GM12878 (cell line): ENCODE data around the gene ZNF771. TPM values are rescaled to one million over a fixed set of nuclear protein-coding genes. Genes with fewer than 3 reads are reported as not detected.

Experiments
- BACH1 ChIP-seq: fragments of 450-650 bp; IDR thresholded peaks from 2 replicates; pipeline ENCODE4 v1.6.1; 2017; ENCODE audit warnings: mild to moderate bottlenecking, borderline replicate concordance
- CBX5 ChIP-seq: sonication (generic); IDR thresholded peaks from 2 replicates; pipeline ENCODE4 v1.6.1; 2016; ENCODE audit warnings: low read depth, moderate library complexity, mild to moderate bottlenecking, inconsistent platforms
- CHD1 ChIP-seq: IDR thresholded peaks from 2 replicates; pipeline ENCODE4 v1.6.1; 2012; ENCODE audit warnings: low read depth, low read length, improper control_type of control experiment
- CREB1 ChIP-seq: IDR thresholded peaks from 2 replicates; pipeline ENCODE4 v1.6.1; 2012; ENCODE audit warnings: low read depth, mild to moderate bottlenecking, inconsistent platforms
- ETV6 ChIP-seq, 2 experiments: fragments of 450-650 bp in 1 of 2; IDR thresholded peaks in 1 of 2; conservative IDR thresholded peaks in 1 of 2; 2 replicates each; pipeline ENCODE4 v1.6.1; 2014; ENCODE audit warnings: antibody characterized with exemption in 1 of 2, borderline replicate concordance in 1 of 2, low read depth in 1 of 2, mild to moderate bottlenecking in 1 of 2, moderate library complexity in 1 of 2
- EZH2 ChIP-seq: IDR thresholded peaks from 2 replicates; pipeline ENCODE4 v1.6.1; 2012; ENCODE audit warnings: low read depth, mild to moderate bottlenecking, control low read depth, inconsistent platforms, low read length, borderline replicate concordance; ENCODE audit not compliant: control insufficient read depth
- GABPA ChIP-seq: IDR thresholded peaks from 2 replicates; pipeline ENCODE4 v1.6.1; 2014; ENCODE audit warnings: antibody characterized with exemption, low read depth, mild to moderate bottlenecking, inconsistent platforms
- IRF4 ChIP-seq: IDR thresholded peaks from 2 replicates; pipeline ENCODE4 v1.6.1; 2011; ENCODE audit warnings: low read depth, low read length
- NBN ChIP-seq: fragments of 450-650 bp; IDR thresholded peaks from 2 replicates; pipeline ENCODE4 v1.6.1; 2016
- POLR2AphosphoS2 ChIP-seq: IDR thresholded peaks from 2 replicates; pipeline ENCODE4 v1.6.1; 2011; ENCODE audit warnings: low read depth, mild to moderate bottlenecking, low read length, improper control_type of control experiment, moderate library complexity
- RBBP5 ChIP-seq: fragments of 200-600 bp; sonication (generic); conservative IDR thresholded peaks from 2 replicates; pipeline ENCODE4 v1.6.1; 2016
- SUPT20H ChIP-seq: IDR thresholded peaks from 2 replicates; pipeline ENCODE4 v1.6.1; 2011; ENCODE audit warnings: low read depth, mild to moderate bottlenecking, low read length, moderate library complexity, borderline replicate concordance; ENCODE audit not compliant: control insufficient read depth
- SUZ12 ChIP-seq: fragments of 200-600 bp; sonication (generic); IDR thresholded peaks from one replicate; pipeline ENCODE4 v1.6.1; 2018; ENCODE audit warnings: antibody characterized with exemption, mild to moderate bottlenecking; ENCODE audit not compliant: unreplicated experiment
- TAF1 ChIP-seq: IDR thresholded peaks from 2 replicates; pipeline ENCODE4 v1.6.1; 2011; ENCODE audit warnings: mild to moderate bottlenecking, low read depth, low read length, borderline replicate concordance
- TARDBP ChIP-seq: IDR thresholded peaks from 2 replicates; pipeline ENCODE4 v1.6.1; 2016; ENCODE audit warnings: borderline replicate concordance
- ZBED1 ChIP-seq: IDR thresholded peaks from 2 replicates; pipeline ENCODE4 v1.6.1; 2016; ENCODE audit warnings: borderline replicate concordance
- ZNF24 ChIP-seq: fragments of 450-650 bp; IDR thresholded peaks from 2 replicates; pipeline ENCODE4 v1.6.1; 2017; ENCODE audit warnings: antibody characterized with exemption, mild to moderate bottlenecking
- polyA plus RNA-seq, 11 experiments: library from polyadenylated mRNA; depleted of rRNA in 4 of 11; unstranded in 6 of 11; stranded (reverse) in 5 of 11; fragments of >200 nt; fragmentation: Nextera tagmentation in 4 of 11; fragmentation: Illumina TruSeq in 1 of 11; extraction: Ambion mirVana in 4 of 11; extraction: Trizol in 1 of 11; gene quantifications; 1 replicate in 1 of 11; 2 replicates in 10 of 11; pipeline versions ENCODE4 v1.2.1 to v1.2.3, GENCODE V29; 2011 to 2016; ENCODE audit warnings: inconsistent platforms in 2 of 11, missing spikeins in 2 of 11, low read depth in 1 of 11
- total RNA-seq, 4 experiments: library from RNA; depleted of rRNA in 3 of 4; stranded (reverse); fragments of >200 nt in 3 of 4; fragmentation: Illumina TruSeq in 1 of 4; extraction: Trizol in 1 of 4; gene quantifications; 2 replicates each; pipeline versions ENCODE4 v1.2.1 to v1.2.3, GENCODE V29; 2013 to 2021
- TF ChIP-seq, protein P1 (sequence below): fragments of 450-650 bp; IDR thresholded peaks from 2 replicates; pipeline ENCODE4 v1.6.1; 2014; ENCODE audit warnings: mild to moderate bottlenecking
- TF ChIP-seq, protein P2 (sequence below): fragments of 450-650 bp; IDR thresholded peaks from 2 replicates; pipeline ENCODE4 v1.6.1; 2016; ENCODE audit warnings: mild to moderate bottlenecking, moderate library complexity, borderline replicate concordance
- TF ChIP-seq, protein P3 (sequence below): fragments of 450-650 bp; IDR thresholded peaks from 2 replicates; pipeline ENCODE4 v1.6.1; 2017; ENCODE audit warnings: mild to moderate bottlenecking, moderate library complexity

Gene ZNF771
- total and polyA plus RNA-seq, 10 of the 15 experiments (the other 5 are each of a cell fraction or from before 2014, with no cell fraction given) = 0.98 to 7.6 (median 3.7) TPM

DNA sequence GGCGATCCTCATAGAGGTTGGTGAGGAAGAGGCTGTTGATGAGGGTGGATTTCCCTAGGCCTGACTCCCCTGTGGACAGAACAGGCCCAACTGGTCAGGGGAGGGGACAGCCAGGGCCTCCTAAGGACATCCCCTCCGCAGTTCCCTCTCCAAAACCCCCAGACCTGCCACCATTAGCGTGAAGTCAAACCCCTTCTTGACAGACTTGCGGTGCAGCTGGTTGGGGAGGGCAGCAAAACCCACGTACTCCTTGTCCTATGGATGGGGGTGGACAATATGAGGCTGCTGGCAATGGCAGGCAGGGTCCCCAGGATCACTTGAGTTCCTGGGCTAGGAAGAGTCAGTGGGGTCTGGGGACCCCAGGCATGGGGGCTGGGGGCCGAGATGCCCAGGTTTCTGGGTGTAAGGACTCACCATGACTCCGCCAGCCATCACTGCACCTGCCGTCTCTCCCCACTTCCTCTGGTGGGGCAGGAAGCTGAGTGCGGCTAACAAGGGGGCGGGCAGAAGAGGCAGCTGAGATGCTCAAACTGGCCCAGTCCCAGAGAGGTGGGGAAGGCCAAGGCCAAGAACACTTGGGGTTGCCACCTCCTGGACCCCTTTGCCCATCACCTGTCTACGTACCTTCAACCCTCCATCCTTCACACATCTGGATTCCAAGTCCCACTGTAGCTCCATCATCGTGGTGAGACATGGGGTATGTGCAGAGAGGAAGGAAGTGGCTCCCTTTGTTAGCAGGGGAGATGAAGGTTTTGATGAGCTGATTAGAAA is 25.1 kb upstream of the ZNF771 start, which contains the start of gene SEPTIN1 (continued):
- TF ChIP-seq, protein P1, sequence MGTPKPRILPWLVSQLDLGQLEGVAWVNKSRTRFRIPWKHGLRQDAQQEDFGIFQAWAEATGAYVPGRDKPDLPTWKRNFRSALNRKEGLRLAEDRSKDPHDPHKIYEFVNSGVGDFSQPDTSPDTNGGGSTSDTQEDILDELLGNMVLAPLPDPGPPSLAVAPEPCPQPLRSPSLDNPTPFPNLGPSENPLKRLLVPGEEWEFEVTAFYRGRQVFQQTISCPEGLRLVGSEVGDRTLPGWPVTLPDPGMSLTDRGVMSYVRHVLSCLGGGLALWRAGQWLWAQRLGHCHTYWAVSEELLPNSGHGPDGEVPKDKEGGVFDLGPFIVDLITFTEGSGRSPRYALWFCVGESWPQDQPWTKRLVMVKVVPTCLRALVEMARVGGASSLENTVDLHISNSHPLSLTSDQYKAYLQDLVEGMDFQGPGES = no peak
- TF ChIP-seq, protein P2, sequence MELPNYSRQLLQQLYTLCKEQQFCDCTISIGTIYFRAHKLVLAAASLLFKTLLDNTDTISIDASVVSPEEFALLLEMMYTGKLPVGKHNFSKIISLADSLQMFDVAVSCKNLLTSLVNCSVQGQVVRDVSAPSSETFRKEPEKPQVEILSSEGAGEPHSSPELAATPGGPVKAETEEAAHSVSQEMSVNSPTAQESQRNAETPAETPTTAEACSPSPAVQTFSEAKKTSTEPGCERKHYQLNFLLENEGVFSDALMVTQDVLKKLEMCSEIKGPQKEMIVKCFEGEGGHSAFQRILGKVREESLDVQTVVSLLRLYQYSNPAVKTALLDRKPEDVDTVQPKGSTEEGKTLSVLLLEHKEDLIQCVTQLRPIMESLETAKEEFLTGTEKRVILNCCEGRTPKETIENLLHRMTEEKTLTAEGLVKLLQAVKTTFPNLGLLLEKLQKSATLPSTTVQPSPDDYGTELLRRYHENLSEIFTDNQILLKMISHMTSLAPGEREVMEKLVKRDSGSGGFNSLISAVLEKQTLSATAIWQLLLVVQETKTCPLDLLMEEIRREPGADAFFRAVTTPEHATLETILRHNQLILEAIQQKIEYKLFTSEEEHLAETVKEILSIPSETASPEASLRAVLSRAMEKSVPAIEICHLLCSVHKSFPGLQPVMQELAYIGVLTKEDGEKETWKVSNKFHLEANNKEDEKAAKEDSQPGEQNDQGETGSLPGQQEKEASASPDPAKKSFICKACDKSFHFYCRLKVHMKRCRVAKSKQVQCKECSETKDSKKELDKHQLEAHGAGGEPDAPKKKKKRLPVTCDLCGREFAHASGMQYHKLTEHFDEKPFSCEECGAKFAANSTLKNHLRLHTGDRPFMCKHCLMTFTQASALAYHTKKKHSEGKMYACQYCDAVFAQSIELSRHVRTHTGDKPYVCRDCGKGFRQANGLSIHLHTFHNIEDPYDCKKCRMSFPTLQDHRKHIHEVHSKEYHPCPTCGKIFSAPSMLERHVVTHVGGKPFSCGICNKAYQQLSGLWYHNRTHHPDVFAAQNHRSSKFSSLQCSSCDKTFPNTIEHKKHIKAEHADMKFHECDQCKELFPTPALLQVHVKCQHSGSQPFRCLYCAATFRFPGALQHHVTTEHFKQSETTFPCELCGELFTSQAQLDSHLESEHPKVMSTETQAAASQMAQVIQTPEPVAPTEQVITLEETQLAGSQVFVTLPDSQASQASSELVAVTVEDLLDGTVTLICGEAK = peak; percentile 76; the same call in 1 of the 2 replicates
- TF ChIP-seq SUPT20H (no peak), GABPA (peak; percentile 81), ZBED1 (no peak; the same call in 1 of the 2 replicates), RBBP5 (no peak), BACH1 (0 out of 2 replicates have a peak, but pooled peaks have one; percentile 11), ETV6 (conservative IDR thresholded peaks at IDR 0.05 in 1 of 2, IDR thresholded peaks at IDR 0.05 in 1 of 2; ENCODE audit: borderline replicate concordance in 1 of 2, low read depth in 1 of 2) (peak in 1 of 2 experiments; percentile 68; a peak in 1 of 4 replicates), CBX5 (no peak), SUZ12 (no peak), NBN (no peak), TARDBP (no peak), TAF1 (peak; percentile 51; the same call in 1 of the 2 replicates), ZNF24 (no peak), EZH2 (no peak), IRF4 (0 out of 2 replicates have a peak, but pooled peaks have one; percentile 9), CREB1 (0 out of 2 replicates have a peak, but pooled peaks have one; percentile 12), CHD1 (no peak), POLR2AphosphoS2 (no peak; the same call in 1 of the 2 replicates)
- TF ChIP-seq, protein P3, sequence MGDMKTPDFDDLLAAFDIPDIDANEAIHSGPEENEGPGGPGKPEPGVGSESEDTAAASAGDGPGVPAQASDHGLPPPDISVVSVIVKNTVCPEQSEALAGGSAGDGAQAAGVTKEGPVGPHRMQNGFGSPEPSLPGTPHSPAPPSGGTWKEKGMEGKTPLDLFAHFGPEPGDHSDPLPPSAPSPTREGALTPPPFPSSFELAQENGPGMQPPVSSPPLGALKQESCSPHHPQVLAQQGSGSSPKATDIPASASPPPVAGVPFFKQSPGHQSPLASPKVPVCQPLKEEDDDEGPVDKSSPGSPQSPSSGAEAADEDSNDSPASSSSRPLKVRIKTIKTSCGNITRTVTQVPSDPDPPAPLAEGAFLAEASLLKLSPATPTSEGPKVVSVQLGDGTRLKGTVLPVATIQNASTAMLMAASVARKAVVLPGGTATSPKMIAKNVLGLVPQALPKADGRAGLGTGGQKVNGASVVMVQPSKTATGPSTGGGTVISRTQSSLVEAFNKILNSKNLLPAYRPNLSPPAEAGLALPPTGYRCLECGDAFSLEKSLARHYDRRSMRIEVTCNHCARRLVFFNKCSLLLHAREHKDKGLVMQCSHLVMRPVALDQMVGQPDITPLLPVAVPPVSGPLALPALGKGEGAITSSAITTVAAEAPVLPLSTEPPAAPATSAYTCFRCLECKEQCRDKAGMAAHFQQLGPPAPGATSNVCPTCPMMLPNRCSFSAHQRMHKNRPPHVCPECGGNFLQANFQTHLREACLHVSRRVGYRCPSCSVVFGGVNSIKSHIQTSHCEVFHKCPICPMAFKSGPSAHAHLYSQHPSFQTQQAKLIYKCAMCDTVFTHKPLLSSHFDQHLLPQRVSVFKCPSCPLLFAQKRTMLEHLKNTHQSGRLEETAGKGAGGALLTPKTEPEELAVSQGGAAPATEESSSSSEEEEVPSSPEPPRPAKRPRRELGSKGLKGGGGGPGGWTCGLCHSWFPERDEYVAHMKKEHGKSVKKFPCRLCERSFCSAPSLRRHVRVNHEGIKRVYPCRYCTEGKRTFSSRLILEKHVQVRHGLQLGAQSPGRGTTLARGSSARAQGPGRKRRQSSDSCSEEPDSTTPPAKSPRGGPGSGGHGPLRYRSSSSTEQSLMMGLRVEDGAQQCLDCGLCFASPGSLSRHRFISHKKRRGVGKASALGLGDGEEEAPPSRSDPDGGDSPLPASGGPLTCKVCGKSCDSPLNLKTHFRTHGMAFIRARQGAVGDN = peak; percentile 74
